K562 treated with DMSO at 1 percent for 48 hours (cell line): ENCODE results near the gene ADH1A. TPM values are rescaled to one million over a fixed set of nuclear protein-coding genes. Genes with fewer than 3 reads are reported as not detected.

ENCODE experiments used
- total RNA-seq: library from RNA; unstranded; fragments of 300-600 nt; gene quantifications from 2 replicates; pipeline ENCODE4 v1.2.3, GENCODE V29; 2022; ENCODE audit warnings: low replicate concordance; ENCODE audit errors: extremely low read depth

The ADH1A gene
- total RNA-seq = not detected in 2 replicates

DNA sequence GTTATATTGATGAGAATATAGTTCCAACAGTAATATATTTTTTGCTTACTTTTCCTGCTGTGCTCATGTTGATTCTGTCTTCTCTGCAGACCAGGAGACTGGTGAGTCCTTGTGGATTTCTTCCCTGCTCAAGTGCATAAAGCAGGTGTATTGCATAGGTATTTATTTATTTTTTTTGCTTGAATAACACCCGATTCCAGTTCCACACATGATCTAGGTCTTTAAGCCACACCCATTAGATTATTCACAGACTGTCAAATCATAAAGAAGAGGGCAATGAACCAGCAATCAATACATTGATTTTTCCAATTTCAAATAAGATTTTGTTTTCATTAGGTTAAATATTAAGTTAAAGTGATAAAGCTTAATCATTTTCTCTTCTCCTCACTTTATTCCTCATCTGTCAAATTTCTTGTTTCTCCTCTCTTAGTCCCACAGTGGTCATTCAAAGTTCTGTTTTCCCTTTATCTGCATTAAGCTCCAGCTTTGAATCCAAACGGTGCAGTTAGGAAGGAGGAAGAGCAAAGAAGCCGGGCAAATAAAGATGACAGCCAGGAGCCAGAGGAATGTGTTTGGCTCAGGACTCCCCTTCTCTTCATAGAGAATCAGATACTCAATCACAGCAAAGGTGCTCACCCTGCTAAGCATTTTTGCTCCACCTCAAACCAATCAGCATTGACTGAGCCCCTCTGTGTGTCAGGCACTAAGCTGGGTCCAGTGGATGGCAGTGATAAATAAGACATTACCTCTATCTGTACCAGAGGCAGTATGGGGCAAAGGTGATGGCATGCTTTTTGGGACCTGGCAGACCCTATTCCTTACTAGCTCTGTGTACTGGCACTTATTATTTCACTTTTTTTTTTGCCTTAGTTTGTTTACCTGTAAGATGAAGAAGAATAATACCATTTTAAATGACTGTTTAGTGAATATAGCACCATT is at the start of gene ADH1A:
TSS of gene ADH1A (minus strand) at position 138 of the 939 bp plus-strand sequence. CDS start at position 67, 71 bp downstream.

DNA sequence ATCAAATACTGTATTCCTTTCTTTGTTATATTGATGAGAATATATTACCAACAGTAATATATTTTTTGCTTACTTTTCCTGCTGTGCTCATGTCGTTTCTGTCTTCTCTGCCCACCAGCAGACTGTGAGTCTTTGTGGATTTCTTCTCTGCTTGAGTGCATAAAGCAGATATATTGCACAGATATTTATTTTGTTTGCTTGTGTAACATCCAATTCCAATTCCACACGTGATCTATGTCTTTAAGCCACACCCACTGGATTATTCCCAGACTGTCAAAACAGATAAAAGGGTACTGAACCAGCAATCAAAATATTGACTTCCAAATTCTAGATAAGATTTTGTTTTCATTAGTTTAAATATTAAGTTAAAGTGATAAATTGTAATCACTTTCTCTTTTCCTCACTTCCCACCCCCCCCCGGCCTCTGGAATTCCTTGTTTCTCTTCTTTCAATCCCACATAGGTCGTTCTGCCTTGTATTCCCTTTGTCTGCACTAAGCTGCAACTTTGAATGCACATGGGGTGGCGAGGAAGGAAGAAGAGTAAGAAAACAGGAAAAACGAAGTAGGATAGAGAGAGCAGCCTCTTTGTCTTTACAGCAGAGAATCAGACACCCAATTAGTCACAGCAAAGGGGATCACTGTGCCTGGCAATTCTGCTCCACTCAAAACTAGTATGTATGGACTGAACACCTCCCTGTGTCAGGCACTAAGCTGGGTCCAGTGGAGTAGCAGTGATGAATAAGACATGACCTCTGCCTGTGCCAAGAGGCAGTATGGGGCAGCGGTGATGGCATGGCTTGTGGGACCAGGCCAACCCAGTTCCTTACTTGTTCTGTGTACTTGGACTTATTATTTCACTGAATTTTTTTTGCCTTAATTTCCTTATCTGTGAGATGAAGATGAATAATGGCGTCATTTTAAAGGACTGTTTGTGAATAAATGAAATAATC is 30.7 kb upstream of the ADH1A start, which contains the start of gene ADH1B:
TSS of gene ADH1B (minus strand) at position 161 of the 951 bp plus-strand sequence. CDS start at position 91, 70 bp downstream.

Other genes starting within 250 kb of the ADH1A start
- not detected in 2 replicates for gene ADH5, start 202.2 kb downstream of the ADH1A start, total RNA-seq
- gene ADH4, start 146.7 kb downstream of the ADH1A start, total RNA-seq = not detected in 2 replicates
- not detected in 2 replicates for gene ADH6, start 71.7 kb downstream of the ADH1A start, total RNA-seq
- gene ADH1B, start 30.4 kb upstream of the ADH1A start, total RNA-seq = not detected in 2 replicates
- gene ADH1C, start 61.8 kb upstream of the ADH1A start, total RNA-seq = not detected in 2 replicates
- not detected in 2 replicates for gene ADH7, start 144.4 kb upstream of the ADH1A start, total RNA-seq
- gene C4orf17, start 220.0 kb upstream of the ADH1A start, total RNA-seq = not detected in 2 replicates